IMR-90 (cell line): ENCODE measurements around the gene PRKRA. TPM values are rescaled to one million over a fixed set of nuclear protein-coding genes. Genes with fewer than 3 reads are reported as not detected.

Experiments used
- ATAC-seq: fragments of 200-7000 bp; cut with Tn5 transposase; 2 replicates; pipeline ENCODE4 v1.9.1; 2020; ENCODE audit warnings: low read depth, mild to moderate bottlenecking, moderate library complexity
- BruUV-seq: library from RNA; stranded (reverse); fragments of 400-500 nt; replicated peaks from 2 replicates; lab custom pipeline; 2021; lab: Mats Ljungman, UMichigan
- CTCF ChIA-PET: fragments of 300-600 bp; formaldehyde crosslinking; extraction: SDS; loops from one replicate; lab custom pipeline; 2021; ENCODE audit warnings: antibody characterized with exemption; lab: Yijun Ruan, JAX
- POLR2A ChIA-PET: fragments of 300-600 bp; sonication (Branson Sonifier 250); formaldehyde crosslinking; loops from one replicate; lab custom pipeline; 2022; ENCODE audit warnings: antibody characterized with exemption; ENCODE audit not compliant: unreplicated experiment; lab: Charles Lee
- DNase-seq: peaks from one replicate; pipeline ENCODE4 v3.0.0; 2013
- H2AFZ ChIP-seq: replicated peaks from 2 replicates; pipeline ENCODE3; 2013; ENCODE audit warnings: low read length, mild to moderate bottlenecking; ENCODE audit not compliant: poor library complexity
- H2AK5ac ChIP-seq: 2 replicates; pipeline ENCODE4 v1.6.1; 2013; ENCODE audit warnings: low read depth, low read length, inconsistent platforms
- H2AK9ac ChIP-seq: replicated peaks from 2 replicates; pipeline ENCODE3; 2013; ENCODE audit warnings: mild to moderate bottlenecking, low read depth, low read length, moderate library complexity; ENCODE audit not compliant: poor library complexity
- H2BK120ac ChIP-seq: 2 replicates; pipeline ENCODE4 v1.6.1; 2013; ENCODE audit warnings: low read depth, low read length, inconsistent platforms
- H2BK15ac ChIP-seq: 3 replicates; pipeline ENCODE4 v1.6.1; 2013; ENCODE audit warnings: low read depth, low read length, inconsistent platforms
- H2BK20ac ChIP-seq: 2 replicates; pipeline ENCODE4 v1.6.1; 2013; ENCODE audit warnings: low read depth, mild to moderate bottlenecking, inconsistent platforms, low read length, moderate library complexity
- H2BK5ac ChIP-seq: 2 replicates; pipeline ENCODE4 v1.6.1; 2013; ENCODE audit warnings: mild to moderate bottlenecking, low read depth, low read length, inconsistent platforms; ENCODE audit not compliant: poor library complexity, severe bottlenecking
- H3K14ac ChIP-seq: replicated peaks from 2 replicates; pipeline ENCODE4 v1.6.1; 2013; ENCODE audit warnings: low read depth, low read length, inconsistent platforms
- H3K18ac ChIP-seq: 2 replicates; pipeline ENCODE4 v1.6.1; 2013; ENCODE audit warnings: low read depth, low read length, control low read depth
- H3K23ac ChIP-seq: 2 replicates; pipeline ENCODE4 v1.6.1; 2013; ENCODE audit warnings: low read depth, low read length, inconsistent platforms
- H3K27ac ChIP-seq: 2 replicates; pipeline ENCODE4 v1.5.1; 2013; ENCODE audit warnings: mild to moderate bottlenecking, control low read depth, low read length; ENCODE audit not compliant: insufficient read depth
- H3K27me3 ChIP-seq: 2 replicates; pipeline ENCODE4 v1.6.1; 2013; ENCODE audit warnings: low read length; ENCODE audit not compliant: control insufficient read depth, insufficient read depth
- H3K36me3 ChIP-seq: 2 replicates; pipeline ENCODE4 v1.6.1; 2013; ENCODE audit warnings: low read length, mixed read lengths; ENCODE audit not compliant: control insufficient read depth, insufficient read depth
- H3K4ac ChIP-seq: 2 replicates; pipeline ENCODE4 v1.6.1; 2013; ENCODE audit warnings: low read depth, low read length, inconsistent platforms
- H3K4me1 ChIP-seq: 2 replicates; pipeline ENCODE4 v1.6.1; 2013; ENCODE audit warnings: low read length, mixed read lengths; ENCODE audit not compliant: control insufficient read depth, insufficient read depth
- H3K4me2 ChIP-seq: 2 replicates; pipeline ENCODE4 v1.6.1; 2013; ENCODE audit warnings: low read depth, mild to moderate bottlenecking, control low read depth, low read length, moderate library complexity
- H3K4me3 ChIP-seq: 2 replicates; pipeline ENCODE4 v1.5.1; 2013; ENCODE audit warnings: low read depth, mild to moderate bottlenecking, control low read depth, low read length, moderate library complexity; ENCODE audit not compliant: insufficient read depth
- H3K56ac ChIP-seq: 2 replicates; pipeline ENCODE4 v1.6.1; 2013; ENCODE audit warnings: low read length, inconsistent platforms; ENCODE audit not compliant: insufficient read depth; ENCODE audit errors: extremely low read depth
- H3K79me1 ChIP-seq, 2 experiments: 2 replicates each; pipeline ENCODE4 v1.6.1; 2013; ENCODE audit warnings: low read length in 2 of 2, inconsistent platforms in 1 of 2, low read depth in 1 of 2
- H3K9ac ChIP-seq: 2 replicates; pipeline ENCODE4 v1.6.1; 2013; ENCODE audit warnings: low read depth, low read length, control low read depth
- H3K9me1 ChIP-seq: 2 replicates; pipeline ENCODE4 v1.6.1; 2013; ENCODE audit warnings: low read length, inconsistent platforms; ENCODE audit not compliant: insufficient read depth
- H3K9me3 ChIP-seq: 2 replicates; pipeline ENCODE4 v1.6.1; 2013; ENCODE audit warnings: low read length; ENCODE audit not compliant: control insufficient read depth, insufficient read depth
- H4K20me1 ChIP-seq: 2 replicates; pipeline ENCODE4 v1.6.1; 2013; ENCODE audit warnings: low read length, inconsistent platforms; ENCODE audit not compliant: insufficient read depth
- H4K5ac ChIP-seq: 2 replicates; pipeline ENCODE4 v1.6.1; 2013; ENCODE audit warnings: mild to moderate bottlenecking, low read depth, low read length, control low read depth
- H4K8ac ChIP-seq, 2 experiments: 2 replicates each; pipeline ENCODE4 v1.6.1; 2013; ENCODE audit warnings: low read depth in 2 of 2, low read length in 2 of 2, control low read depth in 1 of 2, inconsistent platforms in 1 of 2
- H4K91ac ChIP-seq: 2 replicates; pipeline ENCODE4 v1.6.1; 2013; ENCODE audit warnings: low read depth, low read length, inconsistent platforms; ENCODE audit not compliant: insufficient read depth
- CEBPB ChIP-seq: IDR thresholded peaks from 2 replicates; pipeline ENCODE4 v1.6.1; 2012; ENCODE audit warnings: low read depth, low read length, improper control_type of control experiment
- WGBS, 2 experiments: methylation state at CpG; one replicate each; pipeline versions ENCODE4 v1.1.5 to v1.1.7; 2013; ENCODE audit warnings: missing lambda C conversion rate in 2 of 2; ENCODE audit not compliant: insufficient read length in 1 of 2; ENCODE audit errors: extremely low coverage in 2 of 2; 5-methylcytosine and 5-hydroxymethylcytosine counted together
- dilution Hi-C: fragments of 300-500 bp; cut with HindIII; formaldehyde crosslinking; loops from one replicate; pipeline ENCODE4 v1.14.3; 2018; ENCODE audit warnings: low sequenced_read_pairs; ENCODE audit not compliant: unreplicated experiment
- in situ Hi-C: fragments of 300-500 bp; cut with MboI; formaldehyde crosslinking; loops from 3 replicates; pipeline ENCODE4 v1.14.3; 2019; ENCODE audit warnings: low sequenced_read_pairs, inconsistent platforms, mixed read lengths
- intact Hi-C: fragments of 100-400 bp; cut with micrococcal nuclease; formaldehyde crosslinking; loops from 2 replicates; pipeline ENCODE4 v1.10.0; 2022
- polyA plus RNA-seq, 3 experiments: library from polyadenylated mRNA; depleted of rRNA; stranded (reverse); fragments of >200 nt; gene quantifications; 2 replicates each; pipeline ENCODE4 v1.2.3, GENCODE V29; 2012; ENCODE audit warnings: low replicate concordance in 1 of 3
- total RNA-seq: library from RNA; depleted of rRNA; stranded (reverse); fragments of >200 nt; gene quantifications from 2 replicates; pipeline ENCODE4 v1.2.3, GENCODE V29; 2012

PRKRA gene
- total and polyA plus RNA-seq, 2 of the 4 experiments (the other 2 are of a cell fraction): 39.5 to 53.6 TPM

- Histone ChIP-seq H2AFZ (no peak overlapping the region), H3K36me3 (peaks cover 24% of the 10 kb centered on the region), H3K4me1 (no peaks in the 10 kb centered on the region)
These were observed 9.5 kb downstream of the PRKRA start for GRCh38 chr2:178441426-178441825.

More at GRCh38 chr2:178441426-178441825, 9.5 kb downstream of the PRKRA start:
- Histone ChIP-seq H3K9ac (no peak overlapping the region), H3K27ac (no peak overlapping the region), H4K20me1 (no peaks in the 10 kb centered on the region), H3K4me2 (no peak overlapping the region), H3K79me1 (peaks cover 8% of the 10 kb centered on the region in 2 experiments; a peak in 3 of 4 replicates), H3K9me1 (no peaks in the 10 kb centered on the region), H2BK20ac (no peak overlapping the region), H4K8ac (no peak overlapping the region), H3K18ac (no peak overlapping the region), H2BK15ac (no peak overlapping the region), H2BK5ac (no peak overlapping the region), H4K91ac (no peak overlapping the region), H3K4me3 (no peak overlapping the region), H3K56ac (no peak overlapping the region), H3K23ac (no peak overlapping the region), H2BK120ac (no peak overlapping the region), H3K9me3 (no peaks in the 10 kb centered on the region), H3K27me3 (no peaks in the 10 kb centered on the region), H2AK9ac (no peak overlapping the region), H3K4ac (no peak overlapping the region), H2AK5ac (no peak overlapping the region), H4K5ac (no peak overlapping the region), H3K14ac (no peak overlapping the region)
- CTCF ChIA-PET: no interaction called here
- no peak for TF ChIP-seq CEBPB
- no TSS peak for BruUV-seq
- ATAC-seq (no peak), DNase-seq (no peak)
- POLR2A ChIA-PET: interaction anchor here (0.6 kb wide), 1 partner anchor 23 kb away, joined by 5 read pairs; no protein-coding TSS in a partner anchor
- intact Hi-C loops (no loop called here), in situ Hi-C loops (no loop called here), dilution Hi-C loops (no loop called here)
- no CpG with 5 or more reads among the region's 2 CpGs for WGBS, 2 experiments
